Measurements from ENCODE around the gene TIGD6.

The TIGD6 gene

DNA sequence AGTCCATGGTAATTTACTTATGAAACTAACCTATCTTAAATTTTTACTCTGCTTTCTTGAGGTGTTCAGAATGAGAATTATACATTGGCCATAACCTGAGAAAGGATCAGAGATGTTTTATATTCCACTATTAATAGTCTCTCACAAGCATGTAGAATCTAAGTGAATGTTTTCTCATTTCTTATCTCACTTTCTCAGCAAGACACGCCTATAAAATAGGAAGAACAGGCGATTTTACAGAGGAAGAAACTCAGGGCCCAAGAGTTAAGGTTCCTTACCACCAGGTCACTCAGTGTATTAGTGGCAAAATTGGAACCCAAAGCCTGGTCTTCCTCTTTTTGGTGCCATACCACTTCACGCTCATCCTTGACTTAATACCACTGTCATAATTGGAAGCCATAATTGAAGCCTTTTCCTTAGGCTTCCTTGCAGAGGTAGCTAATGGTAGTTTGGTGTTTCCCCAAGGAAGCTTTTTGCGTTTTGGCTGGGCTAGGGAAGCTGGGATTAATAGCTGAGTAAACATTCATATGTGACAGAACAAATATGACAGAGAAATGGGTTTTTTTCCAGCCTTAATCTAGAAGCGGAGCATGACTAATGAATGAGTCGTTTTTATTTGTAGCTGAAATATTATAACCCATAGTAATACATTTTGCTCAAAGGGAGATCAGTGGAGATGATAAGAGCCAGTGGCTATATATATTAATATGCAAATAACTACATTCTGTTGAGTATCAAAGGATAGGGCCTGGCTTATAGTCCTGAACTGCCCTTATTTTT is 17.0 kb upstream of the TIGD6 start:
- Histone ChIP-seq H3K9ac (ENCODE audit: low read depth, low read length, poor library complexity) (no peak overlapping the region), H3K27ac (replicated peaks; ENCODE audit: low read length) (no peak overlapping the region), H3K4ac (ENCODE audit: low read length) (no peak overlapping the region), H3K4me1 (ENCODE audit: control insufficient read depth in 2 of 2, insufficient read depth in 1 of 2, low read depth in 1 of 2, low read length in 2 of 2) (no peaks in the 10 kb centered on the region), H3K9me3 (replicated peaks in 1 of 2; ENCODE audit: control insufficient read depth in 2 of 2, insufficient read depth in 1 of 2, low read depth in 1 of 2, low read length in 2 of 2) (peaks cover 7 to 23% of the 10 kb centered on the region in 2 donors), H3K79me1 (ENCODE audit: low read depth, low read length) (no peaks in the 10 kb centered on the region), H3K18ac (ENCODE audit: low read length) (no peak overlapping the region), H2AFZ (ENCODE audit: low read length) (no peak overlapping the region), H3K4me3 (ENCODE audit: low read length in 2 of 2) (no peak overlapping the region), H2BK5ac (ENCODE audit: low read length) (no peak overlapping the region), H4K91ac (ENCODE audit: low read depth, low read length, poor library complexity) (no peak overlapping the region), H3K27me3 (ENCODE audit: control insufficient read depth in 3 of 3, insufficient read depth in 3 of 3, low read depth in 1 of 3, low read length in 3 of 3) (no peaks in the 10 kb centered on the region), H4K8ac (ENCODE audit: low read depth, low read length) (no peak overlapping the region), H2BK120ac (ENCODE audit: low read depth, low read length) (no peak overlapping the region), H3K23ac (ENCODE audit: low read depth, low read length, poor library complexity) (no peak overlapping the region), H3K4me2 (ENCODE audit: insufficient read depth, low read length, poor library complexity, severe bottlenecking) (no peak overlapping the region), H3K14ac (ENCODE audit: low read length) (no peak overlapping the region), H2AK5ac (ENCODE audit: low read depth, low read length) (no peak overlapping the region), H2BK15ac (ENCODE audit: low read length) (no peak overlapping the region), H3K36me3 (replicated peaks in 1 of 2; ENCODE audit: control insufficient read depth in 2 of 2, insufficient read depth in 2 of 2, low read length in 2 of 2) (peaks cover 31 to 99% of the 10 kb centered on the region in 2 donors), H2BK12ac (ENCODE audit: low read length) (no peak overlapping the region)
- WGBS, 2 donors (ENCODE audit: extremely low coverage in 2 of 2, insufficient read length in 2 of 2, insufficient replicate concordance in 1 of 2): no CpG with 5 or more reads among the region's 6 CpGs
- no peak for DNase-seq (ENCODE audit: low spot score)

DNA sequence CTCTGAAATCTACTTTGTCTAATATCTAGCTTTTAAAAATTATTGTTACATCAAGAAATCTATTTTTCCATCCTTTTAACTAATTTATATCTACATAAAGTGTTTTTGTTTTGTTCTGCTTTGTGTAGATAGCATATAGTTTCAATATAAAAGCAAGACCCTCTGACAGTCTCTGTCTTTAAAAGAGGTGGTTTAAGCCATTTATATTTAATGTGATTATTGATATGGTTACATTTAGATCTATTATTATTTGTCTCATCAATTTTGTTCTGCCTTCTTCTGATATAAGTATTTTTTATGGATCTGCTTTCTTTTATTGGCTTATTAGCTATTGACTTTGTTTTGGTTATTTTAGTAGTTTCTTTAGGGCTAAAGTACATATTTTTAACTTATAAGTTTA is 16.1 kb upstream of the TIGD6 start:
- DNase-seq (ENCODE audit: low spot score): no peak
- H2BK5ac ChIP-seq (ENCODE audit: low read length): no peak overlapping the region
- H2BK15ac ChIP-seq (ENCODE audit: low read length): no peak overlapping the region
- H3K4ac ChIP-seq (ENCODE audit: low read length): no peak overlapping the region
- no peak overlapping the region for H2AK5ac ChIP-seq (ENCODE audit: low read depth, low read length)
- no peak overlapping the region for H3K14ac ChIP-seq (ENCODE audit: low read length)
- no peaks in the 10 kb centered on the region for H3K4me1 ChIP-seq (ENCODE audit: control insufficient read depth in 2 of 2, insufficient read depth in 1 of 2, low read depth in 1 of 2, low read length in 2 of 2)
- H3K18ac ChIP-seq (ENCODE audit: low read length): no peak overlapping the region
- H3K9me3 ChIP-seq (replicated peaks in 1 of 2; ENCODE audit: control insufficient read depth in 2 of 2, insufficient read depth in 1 of 2, low read depth in 1 of 2, low read length in 2 of 2): peaks cover 7 to 23% of the 10 kb centered on the region in 2 donors
- no peak overlapping the region for H3K9ac ChIP-seq (ENCODE audit: low read depth, low read length, poor library complexity)
- no peak overlapping the region for H3K4me3 ChIP-seq (ENCODE audit: low read length in 2 of 2)
- no peak overlapping the region for H3K4me2 ChIP-seq (ENCODE audit: insufficient read depth, low read length, poor library complexity, severe bottlenecking)
- H3K36me3 ChIP-seq (replicated peaks in 1 of 2; ENCODE audit: control insufficient read depth in 2 of 2, insufficient read depth in 2 of 2, low read length in 2 of 2): peaks cover 31 to 97% of the 10 kb centered on the region in 2 donors
- no peak overlapping the region for H3K27ac ChIP-seq (replicated peaks; ENCODE audit: low read length)
- H4K8ac ChIP-seq (ENCODE audit: low read depth, low read length): no peak overlapping the region
- no peak overlapping the region for H4K91ac ChIP-seq (ENCODE audit: low read depth, low read length, poor library complexity)
- H3K23ac ChIP-seq (ENCODE audit: low read depth, low read length, poor library complexity): no peak overlapping the region
- no peak overlapping the region for H2BK120ac ChIP-seq (ENCODE audit: low read depth, low read length)
- no peak overlapping the region for H2AFZ ChIP-seq (ENCODE audit: low read length)
- no peak overlapping the region for H2BK12ac ChIP-seq (ENCODE audit: low read length)
- no peaks in the 10 kb centered on the region for H3K27me3 ChIP-seq (ENCODE audit: control insufficient read depth in 3 of 3, insufficient read depth in 3 of 3, low read depth in 1 of 3, low read length in 3 of 3)
- no peaks in the 10 kb centered on the region for H3K79me1 ChIP-seq (ENCODE audit: low read depth, low read length)

DNA sequence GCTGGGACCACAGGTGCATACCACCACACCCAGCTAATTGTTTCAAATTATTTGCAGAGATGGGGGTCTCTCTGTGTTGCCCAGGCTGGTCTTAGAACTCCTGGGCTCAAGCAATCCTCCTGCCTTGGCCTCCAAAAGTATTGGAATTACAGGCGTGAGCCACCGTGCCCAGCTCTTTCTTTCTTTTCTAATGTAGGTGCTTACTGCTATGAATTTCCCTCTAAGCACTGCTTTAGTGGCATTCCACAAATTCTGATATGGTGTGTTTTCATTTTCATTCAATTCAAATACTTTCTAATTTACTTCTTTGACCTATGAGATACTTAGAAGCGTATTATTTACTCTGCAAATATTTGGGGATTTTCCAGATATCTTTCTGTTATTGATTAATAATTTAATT is 15.0 kb upstream of the TIGD6 start:
- Histone ChIP-seq H3K4me3 (ENCODE audit: low read length in 2 of 2) (no peak overlapping the region), H2AK5ac (ENCODE audit: low read depth, low read length) (no peak overlapping the region), H3K4me2 (ENCODE audit: insufficient read depth, low read length, poor library complexity, severe bottlenecking) (no peak overlapping the region), H3K9me3 (replicated peaks in 1 of 2; ENCODE audit: control insufficient read depth in 2 of 2, insufficient read depth in 1 of 2, low read depth in 1 of 2, low read length in 2 of 2) (peaks cover 7 to 23% of the 10 kb centered on the region in 2 donors), H2BK15ac (ENCODE audit: low read length) (no peak overlapping the region), H3K23ac (ENCODE audit: low read depth, low read length, poor library complexity) (no peak overlapping the region), H4K8ac (ENCODE audit: low read depth, low read length) (no peak overlapping the region), H2AFZ (ENCODE audit: low read length) (no peak overlapping the region), H4K91ac (ENCODE audit: low read depth, low read length, poor library complexity) (no peak overlapping the region), H3K14ac (ENCODE audit: low read length) (no peak overlapping the region), H3K36me3 (replicated peaks in 1 of 2; ENCODE audit: control insufficient read depth in 2 of 2, insufficient read depth in 2 of 2, low read length in 2 of 2) (peaks cover 40 to 96% of the 10 kb centered on the region in 2 donors), H3K4ac (ENCODE audit: low read length) (no peak overlapping the region), H3K79me1 (ENCODE audit: low read depth, low read length) (no peaks in the 10 kb centered on the region), H2BK5ac (ENCODE audit: low read length) (no peak overlapping the region), H2BK120ac (ENCODE audit: low read depth, low read length) (no peak overlapping the region), H3K27me3 (ENCODE audit: control insufficient read depth in 3 of 3, insufficient read depth in 3 of 3, low read depth in 1 of 3, low read length in 3 of 3) (no peaks in the 10 kb centered on the region), H3K27ac (replicated peaks; ENCODE audit: low read length) (no peak overlapping the region), H3K4me1 (ENCODE audit: control insufficient read depth in 2 of 2, insufficient read depth in 1 of 2, low read depth in 1 of 2, low read length in 2 of 2) (no peaks in the 10 kb centered on the region), H3K9ac (ENCODE audit: low read depth, low read length, poor library complexity) (no peak overlapping the region), H3K18ac (ENCODE audit: low read length) (no peak overlapping the region), H2BK12ac (ENCODE audit: low read length) (no peak overlapping the region)
- WGBS, 2 donors (ENCODE audit: extremely low coverage in 2 of 2, insufficient read length in 2 of 2, insufficient replicate concordance in 1 of 2): no CpG with 5 or more reads among the region's 3 CpGs
- DNase-seq (ENCODE audit: low spot score): no peak

DNA sequence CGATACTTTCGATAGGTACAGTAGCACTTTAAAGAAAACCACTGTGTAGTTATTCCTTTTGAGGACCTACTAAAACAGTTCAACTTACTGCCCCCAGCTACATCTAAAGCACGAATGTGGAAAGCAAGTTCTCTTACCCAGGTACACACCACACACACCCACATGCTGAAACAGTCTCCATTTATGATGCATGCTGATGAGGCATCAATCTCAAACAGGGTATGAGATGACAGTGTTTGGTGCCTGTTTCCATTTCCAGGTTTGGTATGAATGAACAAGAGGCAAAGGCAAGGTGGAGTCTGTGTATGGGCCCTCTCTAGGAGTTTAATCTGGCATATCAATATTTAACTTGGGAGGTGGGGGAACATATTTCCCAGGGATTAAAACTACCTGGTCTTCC is 14.0 kb upstream of the TIGD6 start:
- Histone ChIP-seq H2BK120ac (ENCODE audit: low read depth, low read length) (no peak overlapping the region), H2BK12ac (ENCODE audit: low read length) (no peak overlapping the region), H3K4me2 (ENCODE audit: insufficient read depth, low read length, poor library complexity, severe bottlenecking) (no peak overlapping the region), H3K27me3 (ENCODE audit: control insufficient read depth in 3 of 3, insufficient read depth in 3 of 3, low read depth in 1 of 3, low read length in 3 of 3) (no peaks in the 10 kb centered on the region), H3K27ac (replicated peaks; ENCODE audit: low read length) (no peak overlapping the region), H3K9me3 (replicated peaks in 1 of 2; ENCODE audit: control insufficient read depth in 2 of 2, insufficient read depth in 1 of 2, low read depth in 1 of 2, low read length in 2 of 2) (peaks cover 7 to 23% of the 10 kb centered on the region in 2 donors), H4K91ac (ENCODE audit: low read depth, low read length, poor library complexity) (no peak overlapping the region), H3K4me3 (ENCODE audit: low read length in 2 of 2) (no peak overlapping the region), H3K36me3 (replicated peaks in 1 of 2; ENCODE audit: control insufficient read depth in 2 of 2, insufficient read depth in 2 of 2, low read length in 2 of 2) (peaks cover 43 to 96% of the 10 kb centered on the region in 2 donors), H2BK5ac (ENCODE audit: low read length) (no peak overlapping the region), H3K18ac (ENCODE audit: low read length) (no peak overlapping the region), H2BK15ac (ENCODE audit: low read length) (no peak overlapping the region), H2AFZ (ENCODE audit: low read length) (no peak overlapping the region), H3K4me1 (ENCODE audit: control insufficient read depth in 2 of 2, insufficient read depth in 1 of 2, low read depth in 1 of 2, low read length in 2 of 2) (no peaks in the 10 kb centered on the region), H3K14ac (ENCODE audit: low read length) (no peak overlapping the region), H3K23ac (ENCODE audit: low read depth, low read length, poor library complexity) (no peak overlapping the region), H2AK5ac (ENCODE audit: low read depth, low read length) (no peak overlapping the region), H3K4ac (ENCODE audit: low read length) (no peak overlapping the region), H3K79me1 (ENCODE audit: low read depth, low read length) (peaks cover 3% of the 10 kb centered on the region), H3K9ac (ENCODE audit: low read depth, low read length, poor library complexity) (no peak overlapping the region), H4K8ac (ENCODE audit: low read depth, low read length) (no peak overlapping the region)
- no CpG with 5 or more reads among the region's 3 CpGs for WGBS, 2 donors (ENCODE audit: extremely low coverage in 2 of 2, insufficient read length in 2 of 2, insufficient replicate concordance in 1 of 2)
- no peak for DNase-seq (ENCODE audit: low spot score)

All from neuronal stem cell (in vitro differentiated cells).